MCF 10A (cell line): ENCODE results near the gene GRIN1. TPM values are rescaled to one million over a fixed set of nuclear protein-coding genes. Genes with fewer than 3 reads are reported as not detected.

Experiments
- BruUV-seq: library from RNA; stranded (reverse); fragments of 400-500 nt; replicated peaks from 2 replicates; lab custom pipeline; 2021; lab: Mats Ljungman, UMichigan
- CTCF ChIA-PET: fragments of 300-600 bp; sonication (Branson Sonifier 250); formaldehyde crosslinking; extraction: SDS; loops from one replicate; lab custom pipeline; 2021; ENCODE audit warnings: antibody characterized with exemption, inconsistent platforms; lab: Yijun Ruan, JAX
- POLR2A ChIA-PET: fragments of 300-600, 350-650 bp; sonication (Branson Sonifier 250); formaldehyde crosslinking; extraction: SDS; loops from one replicate; lab custom pipeline; 2020; ENCODE audit warnings: antibody characterized with exemption, inconsistent platforms; lab: Yijun Ruan, JAX
- DNase-seq: peaks from one replicate; pipeline ENCODE4 v3.0.0-alpha.2; 2018; ENCODE audit not compliant: unreplicated experiment
- H3K27ac Mint-ChIP-seq: one replicate; pipeline ENCODE4 v1.8.0; 2022; ENCODE audit warnings: mild to moderate bottlenecking, low read depth, mixed read lengths; ENCODE audit not compliant: unreplicated experiment
- H3K27me3 Mint-ChIP-seq: one replicate; pipeline ENCODE4 v1.8.0; 2022; ENCODE audit warnings: mixed read lengths; ENCODE audit not compliant: insufficient read depth, unreplicated experiment
- H3K36me3 Mint-ChIP-seq: one replicate; pipeline ENCODE4 v1.8.0; 2022; ENCODE audit warnings: mild to moderate bottlenecking, moderate library complexity, mixed read lengths; ENCODE audit not compliant: insufficient read depth, unreplicated experiment
- H3K4me1 Mint-ChIP-seq: one replicate; pipeline ENCODE4 v1.8.0; 2022; ENCODE audit warnings: mixed read lengths; ENCODE audit not compliant: insufficient read depth, unreplicated experiment
- H3K4me3 Mint-ChIP-seq: one replicate; pipeline ENCODE4 v1.8.0; 2022; ENCODE audit warnings: mild to moderate bottlenecking, moderate library complexity, mixed read lengths; ENCODE audit not compliant: unreplicated experiment
- H3K9me3 Mint-ChIP-seq: one replicate; pipeline ENCODE4 v1.8.0; 2022; ENCODE audit warnings: mixed read lengths; ENCODE audit not compliant: unreplicated experiment
- CTCF ChIP-seq: fragments of 200-600 bp; IDR thresholded peaks from one replicate; pipeline ENCODE4 v1.8.0; 2022; ENCODE audit warnings: antibody characterized with exemption, mild to moderate bottlenecking; ENCODE audit not compliant: unreplicated experiment
- intact Hi-C: fragments of 100-400 bp; cut with micrococcal nuclease; formaldehyde crosslinking; loops from 2 replicates; pipeline ENCODE4 v1.14.1; 2022
- total RNA-seq: library from RNA; stranded (reverse); gene quantifications from 2 replicates; pipeline ENCODE4 v1.2.3, GENCODE V29; 2022

Gene GRIN1
- total RNA-seq, 1 experiment from 2014 or later: 1.4 TPM

DNA sequence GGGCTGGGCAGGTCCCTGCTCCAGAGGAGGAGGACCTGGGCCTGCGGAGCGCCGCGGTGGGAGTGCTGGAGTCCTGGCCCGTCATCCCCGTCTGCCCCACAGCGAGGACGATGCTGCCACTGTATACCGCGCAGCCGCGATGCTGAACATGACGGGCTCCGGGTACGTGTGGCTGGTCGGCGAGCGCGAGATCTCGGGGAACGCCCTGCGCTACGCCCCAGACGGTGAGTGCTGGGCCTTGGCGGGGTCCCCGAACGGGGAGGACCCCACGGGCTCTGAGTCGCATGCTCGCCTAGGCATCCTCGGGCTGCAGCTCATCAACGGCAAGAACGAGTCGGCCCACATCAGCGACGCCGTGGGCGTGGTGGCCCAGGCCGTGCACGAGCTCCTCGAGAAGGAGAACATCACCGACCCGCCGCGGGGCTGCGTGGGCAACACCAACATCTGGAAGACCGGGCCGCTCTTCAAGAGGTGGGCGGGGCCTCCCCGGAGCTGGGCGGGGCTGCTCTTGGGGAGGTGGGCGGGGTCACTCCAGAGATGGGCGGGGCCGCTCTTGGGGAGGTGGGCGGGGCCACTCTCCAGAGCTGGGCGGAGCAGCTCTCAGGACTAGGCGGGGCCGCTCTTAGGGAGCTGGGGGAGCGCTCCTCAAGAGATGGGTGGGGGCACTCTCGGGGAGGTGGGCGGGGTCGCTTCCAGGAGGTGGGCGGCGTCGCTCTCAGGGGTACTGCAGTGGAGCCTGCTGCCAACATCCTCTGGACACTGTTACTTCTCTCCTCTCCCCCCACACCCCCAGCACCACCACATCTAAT lies 17.8 kb downstream of the GRIN1 start:
- Mint-ChIP-seq H3K4me3 (no peak overlapping the region), H3K4me1 (no peaks in the 10 kb centered on the region), H3K36me3 (no peaks in the 10 kb centered on the region), H3K27me3 (peaks cover 24% of the 10 kb centered on the region), H3K27ac (no peak overlapping the region), H3K9me3 (no peaks in the 10 kb centered on the region)
- no peak for TF ChIP-seq CTCF
- no peak for DNase-seq
- CTCF ChIA-PET: no interaction called here
- no TSS peak for BruUV-seq
- intact Hi-C loops: no loop called here
- POLR2A ChIA-PET: interaction anchor here (1.1 kb wide), 1 partner anchor 27 kb away, joined by 3 read pairs; no protein-coding TSS in a partner anchor

DNA sequence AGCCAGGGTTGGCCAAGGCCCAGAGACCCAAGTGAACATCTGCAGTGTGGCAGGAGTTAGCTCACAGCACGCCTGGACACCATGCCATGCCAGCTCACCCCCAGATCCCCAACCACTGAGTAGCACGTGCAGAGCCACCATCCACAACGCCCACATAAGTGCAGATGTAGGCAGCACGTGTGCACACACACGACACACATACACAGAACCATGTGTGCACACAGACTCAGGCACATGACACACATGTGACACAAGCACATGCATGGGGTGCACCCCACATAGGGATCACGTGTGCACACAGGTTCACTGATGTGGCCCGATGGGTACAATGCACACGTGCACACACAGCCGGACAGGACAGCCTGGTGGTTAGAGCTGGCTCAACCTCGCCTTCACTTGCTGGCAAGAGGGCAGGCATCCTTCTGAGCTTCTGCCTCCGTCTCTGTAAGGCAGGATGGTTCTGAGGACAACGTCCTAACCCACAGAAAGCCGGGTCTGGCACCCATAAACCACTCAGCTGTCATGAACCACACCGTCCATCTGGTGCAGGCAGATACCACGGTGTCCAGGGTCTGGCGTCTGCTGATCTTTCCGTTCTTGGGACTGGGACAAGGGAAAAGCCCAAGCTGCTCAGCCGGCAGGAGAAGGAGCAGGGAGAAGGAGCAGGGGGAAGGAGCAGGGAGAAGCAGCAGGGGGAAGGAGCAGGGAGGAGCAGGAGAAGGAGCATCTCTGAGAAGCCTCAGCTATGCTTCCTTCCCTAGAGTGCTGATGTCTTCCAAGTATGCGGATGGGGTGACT lies 18.9 kb downstream of the GRIN1 start:
- no TSS peak for BruUV-seq
- H3K27me3 Mint-ChIP-seq: peaks cover 24% of the 10 kb centered on the region
- H3K27ac Mint-ChIP-seq: no peak overlapping the region
- ChIA-PET POLR2A (interaction anchor here (0.8 to 1.1 kb wide), 2 partner anchors 28 to 71 kb away, joined by 3 read pairs; partner anchors contain the start of gene MAN1B1), CTCF (no interaction called here)
- no peaks in the 10 kb centered on the region for H3K4me1 Mint-ChIP-seq
- intact Hi-C loops: no loop called here
- H3K36me3 Mint-ChIP-seq: no peaks in the 10 kb centered on the region
- no peak overlapping the region for H3K4me3 Mint-ChIP-seq
- TF ChIP-seq CTCF: no peak
- DNase-seq: no peak
- no peaks in the 10 kb centered on the region for H3K9me3 Mint-ChIP-seq

- DNase-seq: no peak
- TF ChIP-seq CTCF: no peak
- H3K4me1 Mint-ChIP-seq: no peaks in the 10 kb centered on the region
- intact Hi-C loops: no loop called here
- H3K36me3 Mint-ChIP-seq: no peaks in the 10 kb centered on the region
- BruUV-seq: no TSS peak
- H3K4me3 Mint-ChIP-seq: no peak overlapping the region
- CTCF ChIA-PET: interaction anchor here (0.6 kb wide), 1 partner anchor 97 kb away, joined by 3 read pairs; no protein-coding TSS in a partner anchor
- no peaks in the 10 kb centered on the region for H3K9me3 Mint-ChIP-seq
- POLR2A ChIA-PET: no interaction called here
- H3K27ac Mint-ChIP-seq: no peak overlapping the region
- peaks cover 24% of the 10 kb centered on the region for H3K27me3 Mint-ChIP-seq
Observed at GRCh38 chr9:137158625-137159024, 19.7 kb downstream of the GRIN1 start.
